Erythroblast (primary cell): ENCODE results near the gene CEMIP.

Source experiments
- GATA1 ChIP-seq: IDR thresholded peaks from 2 replicates; pipeline ENCODE4 v1.6.1; 2011; ENCODE audit warnings: low read depth, mild to moderate bottlenecking, control low read depth, low read length, moderate library complexity
- POLR2A ChIP-seq: IDR thresholded peaks from 2 replicates; pipeline ENCODE4 v1.6.1; 2011; ENCODE audit warnings: mild to moderate bottlenecking, low read length

GRCh38 chr15:80830677-80831076, 51.5 kb downstream of the CEMIP start:
- TF ChIP-seq POLR2A (no peak), GATA1 (no peak)
